NCI-H460 (cell line): ENCODE data around the gene COL15A1. TPM values are rescaled to one million over a fixed set of nuclear protein-coding genes. Genes with fewer than 3 reads are reported as not detected.

Experiments
- DNase-seq: peaks from one replicate; pipeline ENCODE4 v3.0.0-alpha.2; 2016; ENCODE audit warnings: low read depth; ENCODE audit errors: extremely low read depth
- total RNA-seq: library from RNA; depleted of rRNA; stranded (reverse); fragments of >200 nt; shearing (Covaris generic); gene quantifications from 2 replicates; pipeline ENCODE4 v1.2.3, GENCODE V29; 2014; rRNA removed

COL15A1 gene
- total RNA-seq, 1 experiment from 2014 or later, result 1.0 TPM

DNA sequence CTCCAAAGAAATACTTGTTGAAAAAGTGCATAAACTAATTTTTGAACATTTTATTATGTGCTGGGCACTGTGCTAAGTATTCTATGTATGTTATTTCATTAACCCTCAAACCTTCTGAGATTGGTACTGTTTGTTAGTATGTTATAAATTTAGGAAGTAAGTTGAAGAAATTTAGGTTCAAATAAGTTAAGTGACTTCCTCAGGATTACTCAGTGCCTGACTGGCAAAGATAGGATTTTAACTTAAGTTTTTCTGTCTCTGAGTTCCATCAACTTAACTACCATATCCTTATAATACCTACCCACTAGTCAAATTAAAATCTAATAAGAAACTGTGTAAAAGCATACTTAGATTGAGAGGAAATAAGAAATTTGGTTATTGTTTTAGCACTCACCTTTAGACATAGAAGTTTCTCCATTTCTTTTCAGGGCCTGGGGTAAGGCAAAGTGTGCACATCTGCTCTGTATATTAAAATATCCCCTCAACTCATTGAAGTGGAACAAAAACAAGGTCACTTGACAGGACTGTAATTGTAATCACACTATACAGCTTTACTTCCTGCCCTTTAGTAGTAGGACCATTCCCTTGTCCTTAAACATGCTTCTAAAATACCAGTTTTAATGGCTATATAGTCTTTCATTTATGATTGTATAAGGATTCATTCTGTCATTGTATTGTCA lies 176.4 kb downstream of the COL15A1 start:
- no peak for DNase-seq

Other genes starting within 250 kb of the COL15A1 start
- 5.9 and 7.3 TPM in 2 replicates for gene GABBR2, start 235.0 kb upstream of the COL15A1 start, total RNA-seq
- 22.9 and 32.2 TPM in 2 replicates for gene ANKS6, start 147.4 kb upstream of the COL15A1 start, total RNA-seq
- 8.6 and 8.8 TPM in 2 replicates for gene GALNT12, start 136.2 kb upstream of the COL15A1 start, total RNA-seq
- gene TGFBR1, start 161.2 kb downstream of the COL15A1 start, total RNA-seq, result 78.3 and 85.6 TPM in 2 replicates